H1 (cell line): ENCODE data around the gene MRPL20. TPM values are rescaled to one million over a fixed set of nuclear protein-coding genes. Genes with fewer than 3 reads are reported as not detected.

Source experiments
- CHD2 ChIP-seq: IDR thresholded peaks from 2 replicates; pipeline ENCODE4 v1.6.1; 2012; ENCODE audit warnings: low read length, improper control_type of control experiment
- EZH2 ChIP-seq: fragments of 200-600 bp; sonication (generic); IDR thresholded peaks from 2 replicates; pipeline ENCODE4 v1.7.1; 2012; ENCODE audit warnings: low read depth, mild to moderate bottlenecking, moderate library complexity, low read length, inconsistent platforms; ENCODE audit not compliant: severe bottlenecking
- JUND ChIP-seq: IDR thresholded peaks from 2 replicates; pipeline ENCODE4 v1.6.1; 2011; ENCODE audit warnings: mild to moderate bottlenecking, improper control_type of control experiment, low read length
- RBBP5 ChIP-seq: IDR thresholded peaks from 2 replicates; pipeline ENCODE4 v1.7.1; 2012; ENCODE audit warnings: low read depth, mild to moderate bottlenecking, inconsistent platforms, low read length, moderate library complexity, borderline replicate concordance
- RFX5 ChIP-seq: IDR thresholded peaks from 2 replicates; pipeline ENCODE4 v1.6.1; 2011; ENCODE audit warnings: low read depth, low read length, improper control_type of control experiment, borderline replicate concordance
- polyA plus RNA-seq, 7 experiments: library from polyadenylated mRNA; depleted of rRNA in 3 of 7; stranded (reverse) in 5 of 7; unstranded in 2 of 7; fragments of >200 nt in 5 of 7; fragments of 200-250 nt in 2 of 7; gene quantifications; 1 replicate in 5 of 7; 2 replicates in 1 of 7; 4 replicates in 1 of 7; pipeline versions ENCODE4 v1.2.1 to v1.2.3, GENCODE V29; 2011 to 2013; ENCODE audit warnings: missing spikeins in 2 of 7, mixed read lengths in 2 of 7
- total RNA-seq: library from RNA; stranded (reverse); fragmentation: NEBNext Ultra II Directional; extraction: Animal tissue kit (Norgen Biotek cat#: 25700); gene quantifications from 2 replicates; pipeline ENCODE4 v1.2.1, GENCODE V29; 2021
- TF ChIP-seq, protein P1 (sequence below): fragments of 300-600 bp; sonication (generic); IDR thresholded peaks from 2 replicates; pipeline ENCODE4 v1.7.1; 2012; ENCODE audit warnings: low read length, moderate library complexity, mild to moderate bottlenecking, inconsistent platforms; ENCODE audit not compliant: insufficient replicate concordance
- TF ChIP-seq, protein P2 (sequence below), 3 experiments: IDR thresholded peaks; 1 replicate in 2 of 3; 2 replicates in 1 of 3; pipeline versions ENCODE4 v1.5.1 to v1.6.1; 2011; ENCODE audit warnings: low read length in 3 of 3, mild to moderate bottlenecking in 3 of 3, inconsistent platforms in 2 of 3, low read depth in 1 of 3, moderate library complexity in 1 of 3; ENCODE audit not compliant: insufficient read depth in 1 of 3; ENCODE audit errors: control extremely low read depth in 1 of 3

Gene MRPL20
- total and polyA plus RNA-seq, 2 of the 8 experiments (the other 6 are each of a cell fraction or from before 2014, with no cell fraction given) = 126 to 151 TPM

DNA sequence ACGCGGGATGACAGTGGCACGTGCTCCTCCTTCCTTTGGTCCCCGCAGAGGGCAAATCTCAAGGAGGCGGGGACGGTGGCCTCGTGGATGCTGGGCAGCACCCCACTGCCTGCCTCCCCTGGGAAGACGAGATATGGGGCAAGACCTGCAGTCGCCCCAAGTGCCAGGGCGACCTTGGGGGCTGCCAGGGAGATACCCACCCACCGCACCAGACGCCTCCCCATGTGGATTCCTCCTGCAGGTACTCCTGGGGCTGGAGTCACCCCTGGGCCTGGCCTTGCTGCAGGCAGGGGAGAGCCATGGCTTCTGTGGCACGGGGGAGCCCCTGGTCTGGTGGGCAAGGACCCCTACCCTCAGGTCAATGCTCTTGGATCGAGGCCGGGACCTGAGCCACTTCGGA, 26.2 kb downstream of the MRPL20 start (continued):
- TF ChIP-seq, protein P1, sequence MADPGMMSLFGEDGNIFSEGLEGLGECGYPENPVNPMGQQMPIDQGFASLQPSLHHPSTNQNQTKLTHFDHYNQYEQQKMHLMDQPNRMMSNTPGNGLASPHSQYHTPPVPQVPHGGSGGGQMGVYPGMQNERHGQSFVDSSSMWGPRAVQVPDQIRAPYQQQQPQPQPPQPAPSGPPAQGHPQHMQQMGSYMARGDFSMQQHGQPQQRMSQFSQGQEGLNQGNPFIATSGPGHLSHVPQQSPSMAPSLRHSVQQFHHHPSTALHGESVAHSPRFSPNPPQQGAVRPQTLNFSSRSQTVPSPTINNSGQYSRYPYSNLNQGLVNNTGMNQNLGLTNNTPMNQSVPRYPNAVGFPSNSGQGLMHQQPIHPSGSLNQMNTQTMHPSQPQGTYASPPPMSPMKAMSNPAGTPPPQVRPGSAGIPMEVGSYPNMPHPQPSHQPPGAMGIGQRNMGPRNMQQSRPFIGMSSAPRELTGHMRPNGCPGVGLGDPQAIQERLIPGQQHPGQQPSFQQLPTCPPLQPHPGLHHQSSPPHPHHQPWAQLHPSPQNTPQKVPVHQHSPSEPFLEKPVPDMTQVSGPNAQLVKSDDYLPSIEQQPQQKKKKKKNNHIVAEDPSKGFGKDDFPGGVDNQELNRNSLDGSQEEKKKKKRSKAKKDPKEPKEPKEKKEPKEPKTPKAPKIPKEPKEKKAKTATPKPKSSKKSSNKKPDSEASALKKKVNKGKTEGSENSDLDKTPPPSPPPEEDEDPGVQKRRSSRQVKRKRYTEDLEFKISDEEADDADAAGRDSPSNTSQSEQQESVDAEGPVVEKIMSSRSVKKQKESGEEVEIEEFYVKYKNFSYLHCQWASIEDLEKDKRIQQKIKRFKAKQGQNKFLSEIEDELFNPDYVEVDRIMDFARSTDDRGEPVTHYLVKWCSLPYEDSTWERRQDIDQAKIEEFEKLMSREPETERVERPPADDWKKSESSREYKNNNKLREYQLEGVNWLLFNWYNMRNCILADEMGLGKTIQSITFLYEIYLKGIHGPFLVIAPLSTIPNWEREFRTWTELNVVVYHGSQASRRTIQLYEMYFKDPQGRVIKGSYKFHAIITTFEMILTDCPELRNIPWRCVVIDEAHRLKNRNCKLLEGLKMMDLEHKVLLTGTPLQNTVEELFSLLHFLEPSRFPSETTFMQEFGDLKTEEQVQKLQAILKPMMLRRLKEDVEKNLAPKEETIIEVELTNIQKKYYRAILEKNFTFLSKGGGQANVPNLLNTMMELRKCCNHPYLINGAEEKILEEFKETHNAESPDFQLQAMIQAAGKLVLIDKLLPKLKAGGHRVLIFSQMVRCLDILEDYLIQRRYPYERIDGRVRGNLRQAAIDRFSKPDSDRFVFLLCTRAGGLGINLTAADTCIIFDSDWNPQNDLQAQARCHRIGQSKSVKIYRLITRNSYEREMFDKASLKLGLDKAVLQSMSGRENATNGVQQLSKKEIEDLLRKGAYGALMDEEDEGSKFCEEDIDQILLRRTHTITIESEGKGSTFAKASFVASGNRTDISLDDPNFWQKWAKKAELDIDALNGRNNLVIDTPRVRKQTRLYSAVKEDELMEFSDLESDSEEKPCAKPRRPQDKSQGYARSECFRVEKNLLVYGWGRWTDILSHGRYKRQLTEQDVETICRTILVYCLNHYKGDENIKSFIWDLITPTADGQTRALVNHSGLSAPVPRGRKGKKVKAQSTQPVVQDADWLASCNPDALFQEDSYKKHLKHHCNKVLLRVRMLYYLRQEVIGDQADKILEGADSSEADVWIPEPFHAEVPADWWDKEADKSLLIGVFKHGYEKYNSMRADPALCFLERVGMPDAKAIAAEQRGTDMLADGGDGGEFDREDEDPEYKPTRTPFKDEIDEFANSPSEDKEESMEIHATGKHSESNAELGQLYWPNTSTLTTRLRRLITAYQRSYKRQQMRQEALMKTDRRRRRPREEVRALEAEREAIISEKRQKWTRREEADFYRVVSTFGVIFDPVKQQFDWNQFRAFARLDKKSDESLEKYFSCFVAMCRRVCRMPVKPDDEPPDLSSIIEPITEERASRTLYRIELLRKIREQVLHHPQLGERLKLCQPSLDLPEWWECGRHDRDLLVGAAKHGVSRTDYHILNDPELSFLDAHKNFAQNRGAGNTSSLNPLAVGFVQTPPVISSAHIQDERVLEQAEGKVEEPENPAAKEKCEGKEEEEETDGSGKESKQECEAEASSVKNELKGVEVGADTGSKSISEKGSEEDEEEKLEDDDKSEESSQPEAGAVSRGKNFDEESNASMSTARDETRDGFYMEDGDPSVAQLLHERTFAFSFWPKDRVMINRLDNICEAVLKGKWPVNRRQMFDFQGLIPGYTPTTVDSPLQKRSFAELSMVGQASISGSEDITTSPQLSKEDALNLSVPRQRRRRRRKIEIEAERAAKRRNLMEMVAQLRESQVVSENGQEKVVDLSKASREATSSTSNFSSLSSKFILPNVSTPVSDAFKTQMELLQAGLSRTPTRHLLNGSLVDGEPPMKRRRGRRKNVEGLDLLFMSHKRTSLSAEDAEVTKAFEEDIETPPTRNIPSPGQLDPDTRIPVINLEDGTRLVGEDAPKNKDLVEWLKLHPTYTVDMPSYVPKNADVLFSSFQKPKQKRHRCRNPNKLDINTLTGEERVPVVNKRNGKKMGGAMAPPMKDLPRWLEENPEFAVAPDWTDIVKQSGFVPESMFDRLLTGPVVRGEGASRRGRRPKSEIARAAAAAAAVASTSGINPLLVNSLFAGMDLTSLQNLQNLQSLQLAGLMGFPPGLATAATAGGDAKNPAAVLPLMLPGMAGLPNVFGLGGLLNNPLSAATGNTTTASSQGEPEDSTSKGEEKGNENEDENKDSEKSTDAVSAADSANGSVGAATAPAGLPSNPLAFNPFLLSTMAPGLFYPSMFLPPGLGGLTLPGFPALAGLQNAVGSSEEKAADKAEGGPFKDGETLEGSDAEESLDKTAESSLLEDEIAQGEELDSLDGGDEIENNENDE = no peak
- TF ChIP-seq JUND (no peak), RFX5 (no peak), RBBP5 (no peak), EZH2 (no peak), CHD2 (no peak)
- TF ChIP-seq, protein P2, sequence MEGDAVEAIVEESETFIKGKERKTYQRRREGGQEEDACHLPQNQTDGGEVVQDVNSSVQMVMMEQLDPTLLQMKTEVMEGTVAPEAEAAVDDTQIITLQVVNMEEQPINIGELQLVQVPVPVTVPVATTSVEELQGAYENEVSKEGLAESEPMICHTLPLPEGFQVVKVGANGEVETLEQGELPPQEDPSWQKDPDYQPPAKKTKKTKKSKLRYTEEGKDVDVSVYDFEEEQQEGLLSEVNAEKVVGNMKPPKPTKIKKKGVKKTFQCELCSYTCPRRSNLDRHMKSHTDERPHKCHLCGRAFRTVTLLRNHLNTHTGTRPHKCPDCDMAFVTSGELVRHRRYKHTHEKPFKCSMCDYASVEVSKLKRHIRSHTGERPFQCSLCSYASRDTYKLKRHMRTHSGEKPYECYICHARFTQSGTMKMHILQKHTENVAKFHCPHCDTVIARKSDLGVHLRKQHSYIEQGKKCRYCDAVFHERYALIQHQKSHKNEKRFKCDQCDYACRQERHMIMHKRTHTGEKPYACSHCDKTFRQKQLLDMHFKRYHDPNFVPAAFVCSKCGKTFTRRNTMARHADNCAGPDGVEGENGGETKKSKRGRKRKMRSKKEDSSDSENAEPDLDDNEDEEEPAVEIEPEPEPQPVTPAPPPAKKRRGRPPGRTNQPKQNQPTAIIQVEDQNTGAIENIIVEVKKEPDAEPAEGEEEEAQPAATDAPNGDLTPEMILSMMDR (IDR thresholded peaks at IDR 0.05; ENCODE audit: control extremely low read depth in 1 of 3, insufficient read depth in 1 of 3, low read depth in 1 of 3, low read length in 3 of 3) = no peak
